MM.1S (cell line): ENCODE data around the gene PRKAG2.

ENCODE experiments used
- DNase-seq: peaks from one replicate; pipeline ENCODE4 v3.0.0-alpha.2; 2015
- H2AFZ ChIP-seq: fragments of 300-600 bp; sonication (generic); 2 replicates; pipeline ENCODE4 v1.6.0; 2016; ENCODE audit warnings: antibody characterized with exemption, low read length
- H3F3A ChIP-seq: fragments of 300-600 bp; sonication (generic); 2 replicates; pipeline ENCODE4 v1.6.1; 2016; ENCODE audit warnings: mild to moderate bottlenecking, antibody characterized with exemption, low read length, moderate library complexity, mixed read lengths; ENCODE audit not compliant: insufficient read depth
- H3K27ac ChIP-seq: fragments of 300-600 bp; sonication (generic); 2 replicates; pipeline ENCODE4 v1.5.1; 2016; ENCODE audit warnings: mild to moderate bottlenecking, low read length
- H3K27me3 ChIP-seq: fragments of 300-600 bp; sonication (generic); replicated peaks from 2 replicates; pipeline ENCODE4 v1.6.0; 2016; ENCODE audit warnings: low read length; ENCODE audit not compliant: insufficient read depth
- H3K36me3 ChIP-seq: fragments of 300-600 bp; sonication (generic); replicated peaks from 2 replicates; pipeline ENCODE4 v1.6.1; 2016; ENCODE audit warnings: mild to moderate bottlenecking, low read length, mixed read lengths; ENCODE audit not compliant: insufficient read depth
- H3K4me1 ChIP-seq: fragments of 300-600 bp; sonication (generic); 2 replicates; pipeline ENCODE4 v1.6.1; 2016; ENCODE audit warnings: low read length, mixed read lengths
- H3K4me2 ChIP-seq: fragments of 300-600 bp; sonication (generic); 2 replicates; pipeline ENCODE4 v1.6.0; 2016; ENCODE audit warnings: low read depth, low read length
- H3K4me3 ChIP-seq: fragments of 300-600 bp; sonication (generic); 2 replicates; pipeline ENCODE4 v1.5.1; 2016; ENCODE audit warnings: low read length, mixed read lengths
- H3K79me2 ChIP-seq: fragments of 300-600 bp; sonication (generic); 2 replicates; pipeline ENCODE4 v1.6.1; 2016; ENCODE audit warnings: mixed run types, low read length, mixed read lengths
- H3K9ac ChIP-seq: fragments of 300-600 bp; sonication (generic); 2 replicates; pipeline ENCODE4 v1.6.1; 2016; ENCODE audit warnings: low read length, mixed read lengths
- H3K9me2 ChIP-seq: fragments of 300-600 bp; sonication (generic); replicated peaks from 2 replicates; pipeline ENCODE4 v1.6.1; 2016; ENCODE audit warnings: mild to moderate bottlenecking, low read length, mixed read lengths; ENCODE audit not compliant: insufficient read depth
- H3K9me3 ChIP-seq: fragments of 300-600 bp; sonication (generic); replicated peaks from 2 replicates; pipeline ENCODE4 v1.6.1; 2016; ENCODE audit warnings: mild to moderate bottlenecking, low read length, mixed read lengths; ENCODE audit not compliant: insufficient read depth
- H4K20me1 ChIP-seq: fragments of 300-600 bp; sonication (generic); 2 replicates; pipeline ENCODE4 v1.6.1; 2016; ENCODE audit warnings: mild to moderate bottlenecking, low read length, moderate library complexity, mixed read lengths; ENCODE audit not compliant: insufficient read depth
- CTCF ChIP-seq: fragments of 300-600 bp; sonication (generic); IDR thresholded peaks from 2 replicates; pipeline ENCODE4 v1.5.1; 2016; ENCODE audit warnings: antibody characterized with exemption, low read length, mixed read lengths
- EZH2 ChIP-seq: fragments of 300-600 bp; sonication (generic); optimal IDR thresholded peaks from 2 replicates; pipeline ENCODE3; 2017; ENCODE audit warnings: low read depth, mild to moderate bottlenecking, antibody characterized with exemption, low read length, mixed read lengths
- EZH2phosphoT487 ChIP-seq: fragments of 300-600 bp; sonication (generic); IDR thresholded peaks from 2 replicates; pipeline ENCODE4 v1.6.1; 2018; ENCODE audit warnings: antibody characterized with exemption, low read length

Gene PRKAG2

GRCh38 chr7:151724920-151725584 is 151.9 kb downstream of the PRKAG2 start:
- Histone ChIP-seq H3K4me3 (no peak overlapping the region), H3K4me2 (no peak overlapping the region), H3K79me2 (no peaks in the 10 kb centered on the region), H3F3A (no peaks in the 10 kb centered on the region), H3K9ac (no peak overlapping the region), H2AFZ (no peak overlapping the region), H4K20me1 (no peaks in the 10 kb centered on the region), H3K36me3 (no peaks in the 10 kb centered on the region), H3K4me1 (no peaks in the 10 kb centered on the region), H3K9me3 (no peaks in the 10 kb centered on the region), H3K27ac (no peak overlapping the region), H3K27me3 (peaks cover 66% of the 10 kb centered on the region), H3K9me2 (no peaks in the 10 kb centered on the region)
- DNase-seq, result no peak
- TF ChIP-seq EZH2 (no peak), EZH2phosphoT487 (no peak), CTCF (no peak)

- no peaks in the 10 kb centered on the region for H3K36me3 ChIP-seq
- peaks cover 73% of the 10 kb centered on the region for H3K27me3 ChIP-seq
- no peaks in the 10 kb centered on the region for H3K79me2 ChIP-seq
- H3K4me1 ChIP-seq, result no peaks in the 10 kb centered on the region
- no peaks in the 10 kb centered on the region for H3K9me2 ChIP-seq
- TF ChIP-seq CTCF, result no peak
- no peak for TF ChIP-seq EZH2
- no peak for TF ChIP-seq EZH2phosphoT487
- no peak overlapping the region for H2AFZ ChIP-seq
- H3F3A ChIP-seq, result no peaks in the 10 kb centered on the region
- no peak for DNase-seq
- H3K4me3 ChIP-seq, result no peak overlapping the region
- no peak overlapping the region for H3K4me2 ChIP-seq
- H3K27ac ChIP-seq, result no peak overlapping the region
- H4K20me1 ChIP-seq, result no peaks in the 10 kb centered on the region
- H3K9ac ChIP-seq, result no peak overlapping the region
- H3K9me3 ChIP-seq, result no peaks in the 10 kb centered on the region
Observed at GRCh38 chr7:151724250-151724915, 152.5 kb downstream of the PRKAG2 start.

- peaks cover 74% of the 10 kb centered on the region for H3K27me3 ChIP-seq
- H3K27ac ChIP-seq, result no peak overlapping the region
- no peak overlapping the region for H3K4me2 ChIP-seq
- no peaks in the 10 kb centered on the region for H4K20me1 ChIP-seq
- H3K4me3 ChIP-seq, result no peak overlapping the region
- no peak for DNase-seq
- H3K4me1 ChIP-seq, result no peaks in the 10 kb centered on the region
- H3K9me3 ChIP-seq, result no peaks in the 10 kb centered on the region
- H3K36me3 ChIP-seq, result no peaks in the 10 kb centered on the region
- H3K9ac ChIP-seq, result no peak overlapping the region
- no peaks in the 10 kb centered on the region for H3K79me2 ChIP-seq
- H3F3A ChIP-seq, result no peaks in the 10 kb centered on the region
- no peaks in the 10 kb centered on the region for H3K9me2 ChIP-seq
- H2AFZ ChIP-seq, result no peak overlapping the region
- no peak for TF ChIP-seq CTCF
- TF ChIP-seq EZH2phosphoT487, result no peak
- no peak for TF ChIP-seq EZH2
Observed at GRCh38 chr7:151723321-151723720, 153.6 kb downstream of the PRKAG2 start.
